ENCODE measurements around the gene APIP. TPM values are rescaled to one million over a fixed set of nuclear protein-coding genes. Genes with fewer than 3 reads are reported as not detected.

The APIP gene
- polyA plus RNA-seq, 4 donors: 37.6 to 54.5 (median 43.7) TPM

DNA sequence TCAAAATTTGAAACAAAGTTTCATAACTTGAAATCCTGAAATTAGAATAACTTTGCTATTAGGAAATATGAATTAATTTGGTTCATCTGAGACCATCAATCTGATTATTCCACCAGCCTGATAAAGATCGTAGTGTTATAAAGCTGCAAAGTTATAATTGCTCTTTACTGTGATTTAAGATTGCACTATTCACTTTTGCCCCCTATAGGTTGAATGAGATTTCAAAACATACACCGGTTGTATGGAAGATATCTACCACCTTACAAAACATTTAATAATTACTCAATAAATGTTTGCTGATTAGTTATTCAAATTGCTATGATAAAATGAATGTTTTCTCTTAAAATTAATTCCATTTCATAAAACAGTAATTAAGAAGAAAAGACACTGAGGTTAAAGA, 26.1 kb downstream of the APIP start:
- DNase-seq (ENCODE audit: low read depth in 4 of 4, low spot score in 3 of 4): no peak

GRCh38 chr11:34887260-34887659, 28.9 kb downstream of the APIP start:
- DNase-seq (ENCODE audit: low read depth in 4 of 4, low spot score in 3 of 4): no peak

DNA sequence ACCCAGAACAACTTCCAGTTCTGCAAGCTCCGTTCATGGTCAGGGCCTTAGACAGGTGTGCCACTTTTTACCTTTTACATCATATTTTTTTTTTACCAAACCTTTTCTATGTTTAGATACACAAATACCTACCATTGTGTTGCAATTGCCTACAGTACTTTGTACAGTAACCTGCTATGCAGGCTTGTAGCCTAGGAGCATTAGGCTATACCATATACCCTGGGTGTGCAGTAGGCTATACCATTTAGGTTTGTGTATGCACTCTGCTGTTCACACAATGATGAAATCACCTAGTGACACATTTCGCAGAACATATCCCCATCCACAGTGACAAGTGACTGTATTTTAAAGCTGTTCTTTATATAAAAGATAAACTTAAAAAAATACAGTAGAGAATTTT, 29.6 kb downstream of the APIP start:
- DNase-seq (ENCODE audit: low read depth in 4 of 4, low spot score in 3 of 4): no peak

GRCh38 chr11:34881900-34882299, 34.3 kb downstream of the APIP start:
- DNase-seq (ENCODE audit: low read depth in 4 of 4, low spot score in 3 of 4): no peak

- no peak for DNase-seq (ENCODE audit: low read depth in 4 of 4, low spot score in 3 of 4)
Observed at GRCh38 chr11:34877375-34877975, 38.7 kb downstream of the APIP start.

DNA sequence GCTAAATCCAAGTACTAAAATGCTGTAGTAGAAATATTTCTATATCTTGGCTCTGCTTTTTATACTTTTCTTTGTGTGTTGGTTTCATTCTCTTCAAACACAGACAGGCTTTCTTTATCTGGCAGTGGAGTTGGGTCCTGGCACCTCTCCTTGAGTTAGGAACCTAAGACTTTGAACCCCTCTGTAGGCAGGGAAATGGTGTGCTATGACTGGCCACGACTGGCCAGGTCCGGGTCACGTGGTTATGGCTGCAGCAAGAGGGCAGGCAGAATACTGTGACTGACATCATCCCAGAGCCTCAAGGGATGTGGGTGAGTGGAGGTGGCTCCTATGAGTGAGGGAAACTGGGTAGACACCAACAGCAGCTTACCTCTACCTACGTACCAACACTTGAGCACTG, 42.0 kb downstream of the APIP start:
- DNase-seq (ENCODE audit: low read depth in 4 of 4, low spot score in 3 of 4): no peak

DNA sequence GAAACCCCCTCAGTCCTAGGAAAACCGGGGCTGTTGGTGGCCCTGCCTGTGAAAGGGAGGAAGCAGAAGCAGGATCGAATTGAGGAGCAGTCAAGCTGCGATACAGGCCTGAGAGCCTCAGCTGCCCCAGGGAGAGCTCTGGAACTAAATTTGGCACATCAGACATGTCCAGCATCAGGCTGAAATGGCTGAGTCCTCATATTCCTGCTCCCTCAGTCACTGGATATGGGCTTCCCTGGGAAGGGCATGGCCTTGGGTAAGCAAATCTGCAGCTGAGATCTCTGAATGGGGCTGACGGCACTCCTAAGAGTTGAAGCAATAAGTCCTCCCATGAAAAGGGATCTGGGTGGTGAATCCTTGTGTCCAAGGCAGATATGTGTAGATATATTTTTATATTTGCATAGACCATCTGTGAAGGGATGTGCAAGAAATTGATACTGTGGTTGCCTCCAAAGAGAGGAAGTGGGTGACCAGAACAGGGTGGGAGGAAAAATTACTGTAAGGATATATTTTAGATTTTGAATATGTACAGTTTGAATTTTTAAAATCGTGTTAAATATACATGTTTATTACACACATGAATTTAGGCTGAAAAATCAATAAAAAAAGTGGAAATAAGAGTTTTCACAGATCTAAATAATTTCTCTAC, 45.5 kb downstream of the APIP start:
- DNase-seq (ENCODE audit: low read depth in 4 of 4, low spot score in 3 of 4): no peak

DNA sequence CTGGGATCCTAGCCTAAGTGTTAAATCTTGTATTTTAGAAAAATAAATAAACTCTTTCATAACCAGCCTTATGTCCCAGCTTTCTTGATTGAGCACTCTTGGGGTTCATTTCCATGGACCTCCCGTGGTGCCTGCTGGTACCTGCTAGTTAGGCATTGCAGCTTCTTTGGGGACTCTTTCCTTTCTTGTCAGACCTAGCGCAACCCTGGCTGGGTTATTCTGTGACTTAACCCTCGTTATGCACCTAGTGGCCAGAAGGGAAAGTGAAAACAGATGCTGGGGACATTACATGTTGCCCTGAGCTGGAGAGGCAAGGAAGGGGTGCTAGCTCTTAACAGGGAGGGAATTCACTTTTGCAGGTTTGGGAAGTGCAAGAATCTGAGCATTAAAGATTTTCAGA, 46.8 kb downstream of the APIP start:
- DNase-seq (ENCODE audit: low read depth in 4 of 4, low spot score in 3 of 4): no peak

DNA sequence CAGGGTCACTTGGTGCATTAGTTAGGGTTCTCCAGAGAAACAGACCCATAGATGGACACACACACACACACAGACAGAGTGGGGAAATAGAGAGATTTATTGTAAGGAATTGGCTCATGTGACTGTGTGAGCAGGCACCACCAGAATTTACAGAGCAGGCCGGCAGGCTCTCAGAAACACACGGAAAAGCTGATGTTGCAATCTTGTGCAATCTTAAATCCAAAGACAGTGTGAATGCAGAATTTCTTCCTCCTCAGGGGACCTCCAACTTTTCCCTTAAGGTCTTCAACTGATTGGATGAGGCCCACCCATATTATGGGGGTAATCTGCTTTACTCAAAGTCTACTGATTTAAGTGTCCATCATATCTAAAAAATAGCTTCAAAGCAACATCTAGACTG, 49.8 kb downstream of the APIP start:
- DNase-seq (ENCODE audit: low read depth in 4 of 4, low spot score in 3 of 4): no peak

GRCh38 chr11:34865261-34865660, 50.9 kb downstream of the APIP start:
- DNase-seq (ENCODE audit: low read depth in 4 of 4, low spot score in 3 of 4): no peak

GRCh38 chr11:34864424-34864823, 51.8 kb downstream of the APIP start:
- DNase-seq (ENCODE audit: low read depth in 4 of 4, low spot score in 3 of 4): no peak

DNA sequence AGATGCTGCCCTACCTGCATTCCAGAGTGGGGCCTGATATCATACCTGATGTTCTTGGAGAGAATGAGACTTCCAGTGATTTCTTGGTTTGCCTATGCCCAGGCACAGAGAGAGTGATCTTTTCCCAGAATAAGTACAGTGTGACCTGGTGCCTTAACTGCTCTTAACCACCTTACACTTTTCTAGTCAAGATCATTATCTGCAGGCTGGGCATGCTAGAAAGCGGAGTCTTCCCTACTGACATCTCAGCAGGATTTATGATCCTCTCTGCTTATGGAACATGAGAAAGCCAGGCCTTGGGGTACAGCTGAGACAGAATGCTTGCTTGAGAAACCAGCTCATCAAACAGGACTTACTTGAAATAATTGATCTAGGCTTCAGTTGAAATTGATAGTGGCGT, 53.1 kb downstream of the APIP start:
- no peak for DNase-seq (ENCODE audit: low read depth in 4 of 4, low spot score in 3 of 4)

GRCh38 chr11:34860518-34860917, 55.7 kb downstream of the APIP start:
- DNase-seq (ENCODE audit: low read depth in 4 of 4, low spot score in 3 of 4): no peak

DNA sequence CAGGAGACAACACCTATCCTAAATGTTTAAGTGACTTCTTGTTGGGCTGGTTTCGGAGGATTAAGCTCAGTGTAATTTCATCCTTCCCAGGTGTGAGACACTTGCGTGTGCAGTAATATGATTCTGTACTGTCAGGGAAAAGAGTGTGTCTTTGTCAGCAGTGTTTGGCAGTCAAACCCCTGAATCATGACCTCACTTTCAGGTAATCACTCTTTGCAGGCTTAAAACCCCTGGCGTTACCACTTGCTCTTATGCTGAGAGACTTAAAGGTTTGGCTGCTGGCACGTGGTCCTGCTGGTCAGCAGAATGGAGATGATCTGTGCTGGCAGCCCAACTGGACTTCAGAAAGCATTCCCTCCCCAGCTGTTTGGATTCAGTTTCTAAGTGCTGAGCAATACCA, 56.1 kb downstream of the APIP start:
- peak in 2 of 4 donors; percentile 2 to 10 for DNase-seq (ENCODE audit: low read depth in 4 of 4, low spot score in 3 of 4)

DNA sequence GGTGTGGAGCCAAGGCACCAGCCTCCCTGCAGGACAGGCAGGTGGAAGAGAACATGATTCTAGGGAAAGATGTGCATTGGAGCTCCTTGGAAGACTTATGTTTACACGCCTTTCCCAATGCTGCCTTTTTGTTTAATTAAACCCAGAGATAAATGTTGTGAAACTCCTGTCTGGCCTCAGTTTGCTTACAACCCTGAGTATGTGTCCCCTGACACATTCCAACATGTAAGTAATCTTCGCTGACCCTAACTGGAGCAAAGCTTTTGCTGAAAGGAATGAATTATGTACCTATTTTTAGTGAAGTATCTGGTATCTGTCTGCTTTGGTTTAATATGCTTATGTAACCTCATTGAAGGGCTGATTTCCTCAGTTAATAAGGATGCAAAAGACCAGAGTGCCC, 56.7 kb downstream of the APIP start:
- no peak for DNase-seq (ENCODE audit: low read depth in 4 of 4, low spot score in 3 of 4)

DNA sequence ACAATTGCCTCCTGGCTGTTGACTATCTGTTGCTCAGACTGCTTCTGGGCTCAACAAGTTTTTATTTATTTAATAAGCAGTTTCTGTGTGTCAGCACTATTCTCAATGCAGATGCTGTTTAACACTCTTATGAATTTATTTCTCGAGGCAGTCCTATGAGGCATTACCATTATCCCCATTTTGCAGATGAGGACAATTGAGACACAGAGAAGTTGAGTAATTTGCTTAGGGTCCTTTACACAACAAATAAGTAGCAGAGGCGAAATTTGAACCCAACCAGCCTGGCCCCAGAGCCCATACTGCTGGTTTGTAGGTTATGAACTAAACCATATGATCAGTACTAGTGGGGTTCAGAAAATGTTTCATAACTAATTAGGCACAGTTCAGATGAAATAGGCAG, 58.7 kb downstream of the APIP start:
- no peak for DNase-seq (ENCODE audit: low read depth in 4 of 4, low spot score in 3 of 4)

DNA sequence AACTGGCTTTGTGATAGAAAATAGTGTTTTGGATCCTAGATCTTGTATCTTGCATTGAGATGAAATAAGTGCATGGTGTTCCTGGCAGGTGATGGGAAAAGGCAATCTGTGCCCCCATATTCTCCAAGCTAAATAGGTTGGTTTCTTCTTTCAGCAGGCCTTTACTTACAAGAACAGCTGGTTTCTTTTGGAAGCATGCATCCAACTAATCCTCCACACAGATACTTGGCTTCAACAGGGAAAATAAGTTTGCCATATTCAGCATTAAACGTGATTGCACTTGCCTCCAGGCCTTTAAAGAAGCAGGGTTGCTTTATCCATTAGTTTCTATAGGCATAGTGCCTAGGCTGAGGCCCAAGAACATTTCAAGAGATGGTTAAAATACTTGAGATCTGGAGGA, 59.9 kb downstream of the APIP start:
- DNase-seq (ENCODE audit: low read depth in 4 of 4, low spot score in 3 of 4): no peak

- DNase-seq (ENCODE audit: low read depth in 4 of 4, low spot score in 3 of 4): no peak
Observed at GRCh38 chr11:34855754-34856095, 60.5 kb downstream of the APIP start.

DNA sequence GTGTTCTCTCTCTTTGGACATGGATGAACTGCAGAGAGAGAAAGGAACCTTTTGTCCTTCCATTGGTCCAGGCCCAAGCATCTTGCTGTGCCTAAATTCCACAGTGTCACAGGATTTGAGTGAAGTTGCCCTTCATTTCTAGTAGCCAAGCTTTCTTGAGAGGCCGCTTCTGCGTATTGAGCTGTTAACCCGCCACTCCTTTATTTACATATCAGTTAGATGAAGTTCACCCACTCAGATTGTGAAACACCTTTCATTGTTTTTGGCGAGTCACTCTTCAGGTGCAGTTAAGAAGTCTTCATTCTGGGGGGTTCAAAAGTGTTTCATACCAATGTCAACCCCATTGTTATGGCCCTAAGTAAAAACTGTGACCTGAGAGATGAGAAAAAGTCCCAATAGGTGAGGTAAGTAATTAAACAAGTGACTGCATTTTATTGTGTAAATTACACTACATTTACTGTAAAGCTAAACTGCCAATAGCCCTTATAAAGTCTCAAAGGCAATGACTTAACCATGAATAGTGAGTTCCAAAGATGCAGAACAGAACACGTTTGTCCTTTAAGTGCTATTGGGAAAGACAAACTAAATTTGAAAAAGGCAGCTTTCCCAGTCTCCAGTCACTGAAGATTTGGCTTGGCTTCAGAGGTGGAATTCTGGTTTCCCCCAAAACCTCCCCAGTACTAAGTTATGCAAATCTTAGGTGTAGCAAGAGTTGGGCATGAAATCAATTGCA, 61.0 kb downstream of the APIP start:
- DNase-seq (ENCODE audit: low read depth in 4 of 4, low spot score in 3 of 4): no peak

GRCh38 chr11:34851916-34852315, 64.3 kb downstream of the APIP start:
- DNase-seq (ENCODE audit: low read depth in 4 of 4, low spot score in 3 of 4): no peak

- DNase-seq (ENCODE audit: low read depth in 4 of 4, low spot score in 3 of 4): no peak
Observed at GRCh38 chr11:34850334-34850733, 65.8 kb downstream of the APIP start.

DNA sequence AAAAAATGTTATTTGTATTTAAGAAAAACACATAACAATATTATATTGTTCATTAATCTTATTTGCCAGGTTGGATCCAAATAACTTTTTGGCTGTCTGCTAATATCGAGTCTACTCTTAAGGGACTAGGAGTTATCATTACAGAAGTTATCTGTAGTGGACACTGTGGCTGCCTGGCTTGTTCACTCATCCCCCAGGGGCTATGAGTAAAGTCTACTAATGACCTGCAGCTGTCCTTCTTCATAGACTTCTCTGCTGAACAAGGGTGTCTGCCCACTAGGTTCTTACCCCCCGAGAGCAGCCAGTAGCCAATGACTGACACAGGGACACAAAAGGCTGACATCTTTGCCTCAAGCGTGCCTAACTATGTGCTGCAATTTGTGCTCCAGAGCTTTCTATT, 69.7 kb downstream of the APIP start:
- DNase-seq (ENCODE audit: low read depth in 4 of 4, low spot score in 3 of 4): no peak

Data from right renal pelvis (tissue), 4 donors.